K562 (cell line): ENCODE data around the gene ESPL1. TPM values are rescaled to one million over a fixed set of nuclear protein-coding genes. Genes with fewer than 3 reads are reported as not detected.

Experiments used
- ATAC-seq: fragments of 200-7000 bp; cut with Tn5 transposase; 3 replicates; pipeline ENCODE4 v1.9.1; 2020; ENCODE audit warnings: moderate library complexity
- BruUV-seq: library from RNA; stranded (reverse); fragments of 400-500 nt; replicated peaks from 2 replicates; lab custom pipeline; 2021; lab: Mats Ljungman, UMichigan
- CTCF ChIA-PET: fragments of 300-600 bp; formaldehyde crosslinking; extraction: SDS; loops from one replicate; lab custom pipeline; 2021; ENCODE audit warnings: low intra/inter-chr PET ratio; lab: Yijun Ruan, JAX
- POLR2A ChIA-PET: fragments of 300-600, 350-650 bp; sonication (Branson Sonifier 250); formaldehyde crosslinking; extraction: SDS; loops from one replicate; lab custom pipeline; 2021; ENCODE audit warnings: antibody characterized with exemption, inconsistent platforms; lab: Yijun Ruan, JAX
- DNase-seq, 4 experiments: peaks; one replicate each; pipeline versions ENCODE4 v3.0.0 to v3.0.0-alpha.2; 2011 to 2018; ENCODE audit warnings: low spot score in 3 of 4, mixed read lengths in 3 of 4; ENCODE audit errors: extremely low read depth in 1 of 4
- FAIRE-seq: peaks from 2 replicates; lab custom pipeline; 2011; peaks lifted over from hg19 to GRCh38; lab: Jason Lieb, UNC
- H2AFZ ChIP-seq: 2 replicates; pipeline ENCODE4 v1.6.0; 2011; ENCODE audit warnings: low read depth, low read length, control low read depth, inconsistent platforms
- H3K27ac ChIP-seq: fragments of 200-600 bp; 3 replicates; pipeline ENCODE4 v1.8.0; 2011; ENCODE audit warnings: low read depth, mild to moderate bottlenecking, control low read depth, inconsistent platforms, low read length, moderate library complexity, mixed read lengths; ENCODE audit errors: extremely low read depth
- H3K27me3 ChIP-seq, 2 experiments: fragments of 300-600 bp in 1 of 2; 2 replicates in 1 of 2; 3 replicates in 1 of 2; pipeline versions ENCODE4 v1.6.0 to v1.8.0; 2011; ENCODE audit warnings: inconsistent platforms in 2 of 2, low read length in 2 of 2, mild to moderate bottlenecking in 1 of 2, mixed read lengths in 1 of 2, moderate library complexity in 1 of 2; ENCODE audit not compliant: control insufficient read depth in 2 of 2, insufficient read depth in 2 of 2
- H3K36me3 ChIP-seq: fragments of 300-600 bp; 3 replicates; pipeline ENCODE4 v1.8.0; 2011; ENCODE audit warnings: mild to moderate bottlenecking, low read length, inconsistent platforms; ENCODE audit not compliant: control insufficient read depth, insufficient read depth
- H3K4me1 ChIP-seq, 2 experiments: fragments of 200-600 bp in 1 of 2; replicated peaks in 1 of 2; 2 replicates in 1 of 2; 3 replicates in 1 of 2; pipeline versions ENCODE4 v1.5.1 to v1.8.0; 2011; ENCODE audit warnings: inconsistent platforms in 2 of 2, low read length in 2 of 2, mild to moderate bottlenecking in 1 of 2, mixed read lengths in 1 of 2, moderate library complexity in 1 of 2; ENCODE audit not compliant: control insufficient read depth in 2 of 2, insufficient read depth in 2 of 2
- H3K4me2 ChIP-seq: 2 replicates; pipeline ENCODE4 v1.6.1; 2011; ENCODE audit warnings: low read length, control low read depth, inconsistent platforms, mixed read lengths; ENCODE audit not compliant: insufficient read depth
- H3K4me3 ChIP-seq: fragments of 200-600 bp; sonication (generic), shearing (Covaris generic); 2 replicates; pipeline ENCODE4 v1.5.1; 2016; ENCODE audit warnings: control low read depth, inconsistent platforms
- H3K79me2 ChIP-seq: fragments of 200-600 bp; 3 replicates; pipeline ENCODE4 v1.8.0; 2011; ENCODE audit warnings: low read length, inconsistent platforms; ENCODE audit not compliant: control insufficient read depth, insufficient read depth
- H3K9ac ChIP-seq, 2 experiments: 2 replicates each; pipeline versions ENCODE4 v1.6.0 to v1.6.1; 2011; ENCODE audit warnings: low read depth in 2 of 2, low read length in 2 of 2, control low read depth in 1 of 2, inconsistent platforms in 1 of 2, mild to moderate bottlenecking in 1 of 2, mixed read lengths in 1 of 2; ENCODE audit not compliant: insufficient read depth in 1 of 2
- H3K9me1 ChIP-seq: one replicate; pipeline ENCODE4 v1.6.0; 2011; ENCODE audit warnings: inconsistent platforms, mild to moderate bottlenecking, low read length, moderate library complexity; ENCODE audit not compliant: control insufficient read depth, insufficient read depth
- H3K9me3 ChIP-seq: replicated peaks from 2 replicates; pipeline ENCODE4 v1.5.1; 2011; ENCODE audit warnings: low read depth, low read length, inconsistent platforms; ENCODE audit not compliant: control insufficient read depth, insufficient read depth
- H4K20me1 ChIP-seq: replicated peaks from 2 replicates; pipeline ENCODE4 v1.6.1; 2011; ENCODE audit warnings: low read length, inconsistent platforms, mixed read lengths; ENCODE audit not compliant: control insufficient read depth, insufficient read depth
- ARID1B ChIP-seq: fragments of 450-650 bp; IDR thresholded peaks from 2 replicates; pipeline ENCODE4 v1.6.1; 2016; ENCODE audit warnings: antibody characterized with exemption, mild to moderate bottlenecking, inconsistent platforms
- CAMTA2 ChIP-seq: fragments of 250-450 bp; sonication (Bioruptor Pico); conservative IDR thresholded peaks from 2 replicates; pipeline ENCODE4 v1.5.1; 2022
- HDAC2 ChIP-seq: fragments of 450-650 bp; IDR thresholded peaks from 2 replicates; pipeline ENCODE4 v1.6.1; 2016; ENCODE audit warnings: mild to moderate bottlenecking
- ILK ChIP-seq: fragments of 450-650 bp; IDR thresholded peaks from 2 replicates; pipeline ENCODE4 v1.6.1; 2016; ENCODE audit warnings: missing genetic modification characterization, low read depth, mild to moderate bottlenecking, missing compliant biosample characterization, moderate library complexity, borderline replicate concordance
- MYC ChIP-seq, 2 experiments: fragments of 250-450 bp in 1 of 2; sonication (Bioruptor Pico) in 1 of 2; IDR thresholded peaks; 2 replicates each; pipeline versions ENCODE4 v1.5.1 to v1.6.1; 2012 to 2021; ENCODE audit warnings: low read depth in 2 of 2, borderline replicate concordance in 1 of 2, improper control_type of control experiment in 1 of 2, low read length in 1 of 2, mild to moderate bottlenecking in 1 of 2, moderate library complexity in 1 of 2
- NR2C1 ChIP-seq, 2 experiments: fragments of 450-650 bp; IDR thresholded peaks; 2 replicates each; pipeline ENCODE4 v1.6.1; 2017; ENCODE audit warnings: mild to moderate bottlenecking in 2 of 2, antibody characterized with exemption in 1 of 2, inconsistent platforms in 1 of 2, missing compliant biosample characterization in 1 of 2, missing genetic modification characterization in 1 of 2
- PHF20 ChIP-seq: fragments of 450-650 bp; IDR thresholded peaks from 2 replicates; pipeline ENCODE4 v1.6.1; 2018; ENCODE audit not compliant: partially characterized antibody
- POLR2H ChIP-seq: IDR thresholded peaks from 2 replicates; pipeline ENCODE4 v1.6.1; 2016; ENCODE audit warnings: missing genetic modification characterization, low read depth, mild to moderate bottlenecking, control low read depth, missing compliant biosample characterization, moderate library complexity
- POLR3G ChIP-seq: IDR thresholded peaks from 2 replicates; pipeline ENCODE4 v1.6.1; 2011; ENCODE audit not compliant: insufficient read length, insufficient replicate concordance; ENCODE audit errors: extremely low read depth
- RCOR1 ChIP-seq, 2 experiments: IDR thresholded peaks; 2 replicates each; pipeline ENCODE4 v1.6.1; 2012; ENCODE audit warnings: low read depth in 2 of 2, low read length in 2 of 2, borderline replicate concordance in 1 of 2, improper control_type of control experiment in 1 of 2
- SMAD2 ChIP-seq: fragments of 150-350 bp; IDR thresholded peaks from 2 replicates; pipeline ENCODE4 v1.6.1; 2014; ENCODE audit warnings: low read depth, mild to moderate bottlenecking, low read length
- SNRNP70 ChIP-seq: fragments of 200-400 bp; formaldehyde crosslinking; optimal IDR thresholded peaks from 2 replicates; pipeline ENCODE3; 2017; ENCODE audit warnings: low read depth, low read length
- SREBF2 ChIP-seq: sonication (generic); formaldehyde crosslinking; IDR thresholded peaks from 2 replicates; pipeline ENCODE4 v1.4.0; 2020; ENCODE audit warnings: mild to moderate bottlenecking, missing genetic modification reagents
- TEAD2 ChIP-seq: fragments of 450-650 bp; IDR thresholded peaks from 2 replicates; pipeline ENCODE4 v1.6.1; 2016; ENCODE audit warnings: missing genetic modification characterization, control low read depth, missing compliant biosample characterization
- U2AF2 ChIP-seq: fragments of 200-400 bp; formaldehyde crosslinking; optimal IDR thresholded peaks from 2 replicates; pipeline ENCODE3; 2017; ENCODE audit warnings: low read depth, mild to moderate bottlenecking, low read length
- ZBTB7A ChIP-seq: IDR thresholded peaks from 2 replicates; pipeline ENCODE4 v1.6.1; 2011; ENCODE audit warnings: low read depth, mild to moderate bottlenecking, low read length, moderate library complexity, borderline replicate concordance; ENCODE audit not compliant: control insufficient read depth
- ZNF79 ChIP-seq: fragments of 250-450 bp; sonication (Bioruptor Pico); IDR thresholded peaks from 2 replicates; pipeline ENCODE4 v1.4.0; 2020; ENCODE audit warnings: low read depth, mild to moderate bottlenecking, moderate library complexity
- WGBS: fragments of 100-300 bp; shearing (Covaris generic); methylation state at CpG from one replicate; pipeline ENCODE4 v1.1.6; 2016; ENCODE audit warnings: low coverage, mixed read lengths; ENCODE audit not compliant: insufficient coverage; ENCODE audit errors: missing lambda C conversion rate; 5-methylcytosine and 5-hydroxymethylcytosine counted together
- in situ Hi-C: fragments of 300-500 bp; cut with MboI; formaldehyde crosslinking; loops from 4 replicates; pipeline ENCODE4 v1.15.0; 2018; ENCODE audit warnings: inconsistent platforms, mixed read lengths
- intact Hi-C: fragments of 100-400 bp; cut with micrococcal nuclease; formaldehyde crosslinking; loops from 2 replicates; pipeline ENCODE4 v1.14.2; 2022
- polyA plus RNA-seq, 8 experiments: library from polyadenylated mRNA; depleted of rRNA in 4 of 8; stranded (reverse) in 5 of 8; unstranded in 3 of 8; fragments of >200 nt; fragmentation: Nextera tagmentation in 2 of 8; fragmentation: Illumina TruSeq in 1 of 8; extraction: Ambion mirVana in 2 of 8; extraction: Trizol in 1 of 8; gene quantifications; 2 replicates each; pipeline versions ENCODE4 v1.2.1 to v1.2.3, GENCODE V29; 2011 to 2014; ENCODE audit warnings: inconsistent platforms in 1 of 8, missing spikeins in 1 of 8
- total RNA-seq, 7 experiments: library from RNA; depleted of rRNA in 6 of 7; stranded (reverse); fragments of >200 nt in 6 of 7; fragmentation: Illumina TruSeq in 2 of 7; extraction: Trizol in 2 of 7; gene quantifications; 2 replicates each; pipeline versions ENCODE4 v1.2.1 to v1.2.3, GENCODE V29; 2011 to 2021; ENCODE audit warnings: low replicate concordance in 1 of 7
- TF ChIP-seq, protein P1 (sequence below): fragments of 150-350 bp; conservative IDR thresholded peaks from 2 replicates; pipeline ENCODE4 v1.6.1; 2014; ENCODE audit warnings: low read length
- TF ChIP-seq, protein P2 (sequence below): sonication (generic); formaldehyde crosslinking; IDR thresholded peaks from 2 replicates; pipeline ENCODE4 v1.8.0; 2022; ENCODE audit warnings: missing genetic modification reagents, mild to moderate bottlenecking, moderate library complexity, borderline replicate concordance

The ESPL1 gene
- total and polyA plus RNA-seq, 9 of the 15 experiments (the other 6 are each of a cell fraction or from before 2014, with no cell fraction given): 1.2 to 55.0 (median 18.7) TPM

DNA sequence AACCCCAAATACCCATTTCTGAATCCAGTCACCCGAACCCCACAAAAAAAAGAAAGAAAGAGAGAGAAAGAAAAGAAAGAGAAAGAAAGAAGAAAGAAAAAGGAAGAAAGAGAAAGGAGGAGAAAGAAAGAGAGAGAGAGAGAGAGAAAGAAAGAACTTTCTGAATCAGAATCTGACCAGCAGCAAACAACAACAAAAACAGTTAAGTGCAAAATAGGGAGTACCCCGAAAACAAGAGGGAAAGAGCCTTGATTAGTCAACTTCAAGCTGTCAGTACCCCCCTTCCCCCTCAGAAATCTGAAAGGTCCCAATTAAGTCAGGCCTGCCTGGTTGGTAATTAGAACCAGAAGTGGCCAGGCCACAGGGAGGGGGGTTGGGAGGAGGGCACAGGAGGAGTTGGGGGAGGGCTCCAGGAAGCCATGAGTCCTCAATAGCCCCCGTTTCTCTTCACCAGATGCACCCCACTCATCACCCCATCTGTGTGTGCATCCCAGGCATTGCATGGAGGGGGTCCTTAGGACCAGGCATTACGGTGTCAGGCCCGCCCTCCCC lies 45.9 kb upstream of the ESPL1 start:
- Histone ChIP-seq H3K4me1 (peaks cover 48 to 73% of the 10 kb centered on the region in 2 experiments), H3K4me2 (peak overlapping the region; percentile 99; the same call in 1 of the 2 replicates), H3K9me3 (no peaks in the 10 kb centered on the region), H4K20me1 (no peaks in the 10 kb centered on the region), H3K27me3 (no peaks in the 10 kb centered on the region), H3K4me3 (peak overlapping the region; percentile 64), H3K9ac (peak overlapping the region; percentile 48 to 56; a peak in 3 of 4 replicates), H3K9me1 (no peaks in the 10 kb centered on the region), H3K36me3 (no peaks in the 10 kb centered on the region), H3K27ac (peak overlapping the region; percentile 99; the same call in 1 of the 3 replicates), H3K79me2 (peaks cover 22% of the 10 kb centered on the region), H2AFZ (peak overlapping the region; percentile 70)
- WGBS: 66% methylated on average over 3 of the region's 5 CpGs
- in situ Hi-C loops (no loop called here), intact Hi-C loops (no loop called here)
- DNase-seq (no peak), FAIRE-seq (no peak), ATAC-seq (no peak)
- POLR2A ChIA-PET: interaction anchor here (0.6 to 1.0 kb wide), 3 partner anchors 14 to 45 kb away, joined by 3 read pairs; no protein-coding TSS in a partner anchor
- no TSS peak for BruUV-seq
- CTCF ChIA-PET: interaction anchor here (0.6 kb wide), 1 partner anchor 48 kb away, joined by 4 read pairs; no protein-coding TSS in a partner anchor
- TF ChIP-seq POLR3G (no peak), HDAC2 (no peak), SNRNP70 (no peak), ARID1B (peak; percentile 39; the same call in 1 of the 2 replicates), ILK (tag) (no peak), PHF20 (no peak), MYC (IDR thresholded peaks at IDR 0.05; ENCODE audit: low read depth, low read length) (no peak), MYC (CRISPR knock-in tag; IDR thresholded peaks at IDR 0.05; ENCODE audit: borderline replicate concordance, low read depth) (no peak), SMAD2 (no peak), TEAD2 (tag) (no peak), NR2C1 (IDR thresholded peaks at IDR 0.05) (peak; percentile 35; the same call in 1 of the 2 replicates), NR2C1 (tag; IDR thresholded peaks at IDR 0.05) (no peak), SREBF2 (CRISPR knock-in tag) (no peak), ZBTB7A (peak; percentile 26; the same call in 1 of the 2 replicates), U2AF2 (no peak), CAMTA2 (CRISPR knock-in tag) (no peak), RCOR1 (IDR thresholded peaks at IDR 0.05; ENCODE audit: borderline replicate concordance in 1 of 2, low read depth in 2 of 2, low read length in 2 of 2) (no peak), POLR2H (no peak), ZNF79 (CRISPR knock-in tag) (no peak)
- TF ChIP-seq, protein P1, sequence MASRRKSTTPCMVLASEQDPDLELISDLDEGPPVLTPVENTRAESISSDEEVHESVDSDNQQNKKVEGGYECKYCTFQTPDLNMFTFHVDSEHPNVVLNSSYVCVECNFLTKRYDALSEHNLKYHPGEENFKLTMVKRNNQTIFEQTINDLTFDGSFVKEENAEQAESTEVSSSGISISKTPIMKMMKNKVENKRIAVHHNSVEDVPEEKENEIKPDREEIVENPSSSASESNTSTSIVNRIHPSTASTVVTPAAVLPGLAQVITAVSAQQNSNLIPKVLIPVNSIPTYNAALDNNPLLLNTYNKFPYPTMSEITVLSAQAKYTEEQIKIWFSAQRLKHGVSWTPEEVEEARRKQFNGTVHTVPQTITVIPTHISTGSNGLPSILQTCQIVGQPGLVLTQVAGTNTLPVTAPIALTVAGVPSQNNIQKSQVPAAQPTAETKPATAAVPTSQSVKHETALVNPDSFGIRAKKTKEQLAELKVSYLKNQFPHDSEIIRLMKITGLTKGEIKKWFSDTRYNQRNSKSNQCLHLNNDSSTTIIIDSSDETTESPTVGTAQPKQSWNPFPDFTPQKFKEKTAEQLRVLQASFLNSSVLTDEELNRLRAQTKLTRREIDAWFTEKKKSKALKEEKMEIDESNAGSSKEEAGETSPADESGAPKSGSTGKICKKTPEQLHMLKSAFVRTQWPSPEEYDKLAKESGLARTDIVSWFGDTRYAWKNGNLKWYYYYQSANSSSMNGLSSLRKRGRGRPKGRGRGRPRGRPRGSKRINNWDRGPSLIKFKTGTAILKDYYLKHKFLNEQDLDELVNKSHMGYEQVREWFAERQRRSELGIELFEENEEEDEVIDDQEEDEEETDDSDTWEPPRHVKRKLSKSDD: no peak
- TF ChIP-seq, protein P2, sequence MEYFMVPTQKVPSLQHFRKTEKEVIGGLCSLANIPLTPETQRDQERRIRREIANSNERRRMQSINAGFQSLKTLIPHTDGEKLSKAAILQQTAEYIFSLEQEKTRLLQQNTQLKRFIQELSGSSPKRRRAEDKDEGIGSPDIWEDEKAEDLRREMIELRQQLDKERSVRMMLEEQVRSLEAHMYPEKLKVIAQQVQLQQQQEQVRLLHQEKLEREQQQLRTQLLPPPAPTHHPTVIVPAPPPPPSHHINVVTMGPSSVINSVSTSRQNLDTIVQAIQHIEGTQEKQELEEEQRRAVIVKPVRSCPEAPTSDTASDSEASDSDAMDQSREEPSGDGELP (CRISPR knock-in tag): no peak
